Heart left ventricle (tissue), 13 donors: Measurements from ENCODE around the gene UBE2H.
"Not testable (repeated sequence)": the region's sequence is repeated elsewhere in the genome, so short reads cannot be mapped to it uniquely, and the experiment has no call there.

Experiments
- CTCF ChIP-seq, 12 donors: fragments of 200-600 bp; sonication (generic) in 4 of 12; IDR thresholded peaks; one replicate each; pipeline versions ENCODE4 v1.5.0 to v1.8.0; 2018 to 2022; ENCODE audit warnings: antibody characterized with exemption in 12 of 12, mild to moderate bottlenecking in 5 of 12
- POLR2A ChIP-seq, 2 donors: fragments of 450-650 bp; IDR thresholded peaks; one replicate each; pipeline ENCODE4 v1.6.1; 2017; ENCODE audit warnings: antibody characterized with exemption in 2 of 2, mild to moderate bottlenecking in 2 of 2, moderate library complexity in 2 of 2
- donor health status: ischemic (EF 13 %, LVEDD 7.1; RV severe dilation, severe dysfunction).
- donor health status: DM: no; HTN: yes; CAD: no.
- donor health status: DM: no; HTN: no; CAD: no.
- donor health status: ischemic (EF 25% LVEDD 6.9; RV normal size, moderate dysfunction).
- donor health status: ischemic (EF 25% LVEDD 5.7; RV mildly dilated, moderate dysfunction).
- donor health status: ischemic (EF 35%, LVEDD 5.7; RV mildly dilated, moderate dysfunction).
- donor health status: nonischemic (EF 11% LVEDD 7.7; RV severe dilation, severe dysfunction).
- donor health status: DM: yes; HTN: yes; CAD: no.
- donor health status: PGD.
- donor health status: ischemic (EF 29% LVEDD 5.4; RV normal size, mild dysfunction).
- donor health status: nonischemic (EF 23%, LVEDD 6.1; RV moderate dilation, normal function).

GRCh38 chr7:129833353-129833752, 119.4 kb downstream of the UBE2H start:
- not testable (repeated sequence) for TF ChIP-seq CTCF, POLR2A (IDR thresholded peaks at IDR 0.05)
